ENCODE results near the gene ZDHHC19.
A peak's percentile ranks its signal among the peaks of the same experiment; 100 is the strongest.
"Not testable (repeated sequence)": the region's sequence is repeated elsewhere in the genome, so short reads cannot be mapped to it uniquely, and the experiment has no call there.

ZDHHC19 gene

GRCh38 chr3:196207159-196207832, 3.9 kb downstream of the ZDHHC19 start:
- H3K4me1 ChIP-seq (ENCODE audit: control insufficient read depth, insufficient read depth, low read length), result no peaks in the 10 kb centered on the region
- peak overlapping the region; percentile 0 for H3K4me3 ChIP-seq (ENCODE audit: low read length)
- no peaks in the 10 kb centered on the region for H3K27me3 ChIP-seq (ENCODE audit: control insufficient read depth, insufficient read depth, low read length)
- no peaks in the 10 kb centered on the region for H3K36me3 ChIP-seq (ENCODE audit: control insufficient read depth, insufficient read depth, low read length)
- H3K27ac ChIP-seq (ENCODE audit: low read depth, low read length), result no peak overlapping the region
- no peak overlapping the region for H3K9ac ChIP-seq (ENCODE audit: low read length)

GRCh38 chr3:196205442-196206205, 5.6 kb downstream of the ZDHHC19 start:
- not testable (repeated sequence) for H3K4me3 ChIP-seq (ENCODE audit: low read length); H3K27ac ChIP-seq (ENCODE audit: low read depth, low read length); H3K9ac ChIP-seq (ENCODE audit: low read length); H3K4me1 ChIP-seq (ENCODE audit: control insufficient read depth, insufficient read depth, low read length); H3K36me3 ChIP-seq (ENCODE audit: control insufficient read depth, insufficient read depth, low read length); H3K27me3 ChIP-seq (ENCODE audit: control insufficient read depth, insufficient read depth, low read length)

DNA sequence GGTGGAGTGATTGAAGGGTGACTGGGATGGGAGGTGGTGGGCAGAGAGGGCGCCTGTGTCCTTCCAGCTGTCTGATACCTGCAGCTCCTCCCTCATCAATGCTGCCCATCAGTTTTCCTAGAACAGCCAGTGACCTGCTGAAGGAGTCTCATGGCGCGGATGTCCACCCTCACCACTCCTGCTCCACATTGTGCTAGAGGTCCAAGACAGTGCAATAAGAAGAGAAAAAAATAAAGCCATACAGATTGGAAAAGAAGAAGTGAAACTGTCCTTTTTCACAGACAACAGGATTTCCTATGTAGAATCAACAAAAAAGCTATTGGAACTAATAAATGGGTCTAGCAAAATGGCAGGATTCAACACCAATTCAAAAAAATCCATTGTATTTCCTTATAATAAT, 7.4 kb downstream of the ZDHHC19 start:
- H3K4me3 ChIP-seq (ENCODE audit: low read length), result no peak overlapping the region
- no peaks in the 10 kb centered on the region for H3K36me3 ChIP-seq (ENCODE audit: control insufficient read depth, insufficient read depth, low read length)
- no peaks in the 10 kb centered on the region for H3K27me3 ChIP-seq (ENCODE audit: control insufficient read depth, insufficient read depth, low read length)
- no peak overlapping the region for H3K27ac ChIP-seq (ENCODE audit: low read depth, low read length)
- H3K4me1 ChIP-seq (ENCODE audit: control insufficient read depth, insufficient read depth, low read length), result no peaks in the 10 kb centered on the region
- no peak overlapping the region for H3K9ac ChIP-seq (ENCODE audit: low read length)

DNA sequence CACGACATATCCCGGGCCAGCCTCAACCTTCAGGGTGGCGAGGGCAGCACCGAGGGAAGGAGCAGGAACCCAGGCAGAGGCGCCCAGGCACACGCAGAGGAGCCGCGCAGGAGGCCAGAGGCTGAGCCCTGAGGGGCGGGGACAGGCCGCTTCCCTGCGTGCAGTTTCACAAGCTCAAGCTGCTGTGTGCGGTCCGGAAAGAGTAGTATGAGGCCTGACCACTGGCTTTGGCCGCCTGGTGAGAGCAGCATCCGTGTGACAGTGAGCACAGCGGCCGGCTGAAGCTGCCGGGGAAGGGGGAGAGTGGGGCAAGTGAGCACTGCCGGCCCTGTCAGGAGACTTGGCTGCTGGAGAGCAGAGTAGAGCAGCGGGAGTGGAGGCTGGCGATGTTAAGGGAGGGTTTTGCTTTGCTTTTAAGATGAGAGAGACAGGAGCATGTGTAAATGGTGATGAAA, 8.7 kb downstream of the ZDHHC19 start:
- H3K4me3 ChIP-seq (ENCODE audit: low read length), result peak overlapping the region; percentile 32
- H3K27me3 ChIP-seq (ENCODE audit: control insufficient read depth, insufficient read depth, low read length), result no peaks in the 10 kb centered on the region
- no peak overlapping the region for H3K9ac ChIP-seq (ENCODE audit: low read length)
- no peaks in the 10 kb centered on the region for H3K4me1 ChIP-seq (ENCODE audit: control insufficient read depth, insufficient read depth, low read length)
- no peak overlapping the region for H3K27ac ChIP-seq (ENCODE audit: low read depth, low read length)
- no peaks in the 10 kb centered on the region for H3K36me3 ChIP-seq (ENCODE audit: control insufficient read depth, insufficient read depth, low read length)

- Histone ChIP-seq H3K4me3 (ENCODE audit: low read length) (no peak overlapping the region), H3K9ac (ENCODE audit: low read length) (no peak overlapping the region), H3K27ac (ENCODE audit: low read depth, low read length) (no peak overlapping the region), H3K27me3 (ENCODE audit: control insufficient read depth, insufficient read depth, low read length) (no peaks in the 10 kb centered on the region), H3K4me1 (ENCODE audit: control insufficient read depth, insufficient read depth, low read length) (no peaks in the 10 kb centered on the region), H3K36me3 (ENCODE audit: control insufficient read depth, insufficient read depth, low read length) (no peaks in the 10 kb centered on the region)
Observed at GRCh38 chr3:196198771-196199753, 12.1 kb downstream of the ZDHHC19 start.

DNA sequence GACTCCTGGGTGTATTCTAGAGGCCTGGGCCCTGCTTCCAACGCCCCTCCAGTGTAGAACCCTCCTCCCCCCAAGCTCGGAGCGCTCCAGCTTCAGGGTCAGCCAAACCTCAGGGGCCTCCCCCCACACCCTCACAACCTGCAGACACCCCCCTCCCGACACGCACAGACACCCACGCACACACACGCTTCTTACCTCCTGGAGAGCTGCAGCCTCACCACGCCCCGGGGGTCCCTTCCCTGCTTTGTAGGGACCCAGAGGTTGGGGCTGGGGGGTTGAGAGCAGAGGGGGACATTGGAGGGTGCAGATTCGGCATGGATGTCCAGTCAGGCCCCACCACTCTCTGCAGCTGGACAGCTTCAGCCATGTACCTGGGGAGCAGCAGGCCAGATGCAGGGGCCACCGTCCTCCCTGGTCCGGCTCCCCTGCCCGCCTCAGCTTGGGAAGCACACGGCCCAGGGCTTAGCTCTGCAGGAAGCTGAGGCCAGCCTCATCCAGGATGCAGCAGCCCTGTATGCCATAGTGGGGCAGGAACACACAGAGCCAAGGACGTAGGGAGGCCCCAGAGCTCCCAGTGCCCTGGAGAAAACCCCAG, 13.0 kb downstream of the ZDHHC19 start:
- Histone ChIP-seq H3K9ac (ENCODE audit: low read length) (no peak overlapping the region), H3K4me1 (ENCODE audit: control insufficient read depth, insufficient read depth, low read length) (no peaks in the 10 kb centered on the region), H3K4me3 (ENCODE audit: low read length) (no peak overlapping the region), H3K27ac (ENCODE audit: low read depth, low read length) (no peak overlapping the region), H3K27me3 (ENCODE audit: control insufficient read depth, insufficient read depth, low read length) (no peaks in the 10 kb centered on the region), H3K36me3 (ENCODE audit: control insufficient read depth, insufficient read depth, low read length) (no peaks in the 10 kb centered on the region)

DNA sequence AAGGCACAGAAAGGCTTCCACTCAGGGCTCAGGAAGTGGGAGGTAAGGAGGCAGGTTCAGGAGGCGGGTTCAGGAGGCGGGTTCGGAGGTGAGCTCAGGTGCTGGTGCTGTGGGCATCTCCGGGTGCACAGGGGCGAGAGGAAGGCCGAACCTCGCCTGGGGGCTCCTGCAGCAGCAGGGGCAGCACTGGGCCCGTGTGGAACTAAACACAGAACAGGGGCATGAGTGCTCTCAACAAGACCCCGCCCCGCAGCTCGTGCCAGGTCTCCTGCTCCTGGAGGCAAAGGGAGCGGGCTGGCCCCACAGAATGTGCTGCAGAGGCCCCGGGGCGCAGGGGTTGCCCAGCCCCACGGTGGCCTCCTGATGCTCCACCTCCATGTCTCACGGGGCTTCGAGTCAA, 13.7 kb downstream of the ZDHHC19 start:
- Histone ChIP-seq H3K36me3 (ENCODE audit: control insufficient read depth, insufficient read depth, low read length) (no peaks in the 10 kb centered on the region), H3K4me1 (ENCODE audit: control insufficient read depth, insufficient read depth, low read length) (no peaks in the 10 kb centered on the region)

DNA sequence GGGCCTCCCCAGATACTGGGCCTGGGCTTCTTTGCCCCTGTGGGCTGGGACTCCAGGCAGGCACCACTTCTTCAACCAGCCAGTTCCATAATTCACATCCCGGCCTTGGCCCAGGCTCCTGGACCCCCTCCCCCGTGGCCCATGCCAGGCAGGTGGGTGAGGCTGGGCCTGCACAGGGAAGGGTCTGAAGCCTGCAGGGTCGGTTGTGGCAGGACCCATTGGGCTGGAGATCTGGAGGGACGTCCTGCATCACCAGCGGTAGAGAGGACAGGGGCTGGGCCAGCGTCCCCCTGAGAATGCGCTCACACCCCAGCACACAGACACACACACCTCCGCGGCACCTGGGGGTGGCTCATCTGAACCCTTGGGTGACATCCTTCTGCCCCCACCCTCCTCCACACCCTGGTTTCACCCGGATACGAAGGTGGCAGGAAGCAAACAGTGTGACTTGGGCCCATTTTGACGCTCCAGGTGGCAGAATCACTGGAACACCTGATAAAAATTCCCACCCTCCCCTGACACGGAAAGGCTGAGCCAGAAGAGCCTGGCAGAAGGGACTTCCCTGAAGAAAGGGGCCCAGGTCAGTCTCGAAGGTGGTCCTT, 15.4 kb downstream of the ZDHHC19 start:
- Histone ChIP-seq H3K9ac (ENCODE audit: low read length) (no peak overlapping the region), H3K27ac (ENCODE audit: low read depth, low read length) (no peak overlapping the region), H3K27me3 (ENCODE audit: control insufficient read depth, insufficient read depth, low read length) (no peaks in the 10 kb centered on the region), H3K4me1 (ENCODE audit: control insufficient read depth, insufficient read depth, low read length) (no peaks in the 10 kb centered on the region), H3K36me3 (ENCODE audit: control insufficient read depth, insufficient read depth, low read length) (no peaks in the 10 kb centered on the region), H3K4me3 (ENCODE audit: low read length) (no peak overlapping the region)

More for the DNA sequence above, 13.7 kb downstream of the ZDHHC19 start:
- no peak overlapping the region for H3K9ac ChIP-seq (ENCODE audit: low read length)
- H3K4me3 ChIP-seq (ENCODE audit: low read length), result no peak overlapping the region
- no peaks in the 10 kb centered on the region for H3K27me3 ChIP-seq (ENCODE audit: control insufficient read depth, insufficient read depth, low read length)
- no peak overlapping the region for H3K27ac ChIP-seq (ENCODE audit: low read depth, low read length)

- Histone ChIP-seq H3K36me3 (ENCODE audit: control insufficient read depth, insufficient read depth, low read length) (no peaks in the 10 kb centered on the region), H3K27me3 (ENCODE audit: control insufficient read depth, insufficient read depth, low read length) (no peaks in the 10 kb centered on the region), H3K4me3 (ENCODE audit: low read length) (peak overlapping the region; percentile 7), H3K27ac (ENCODE audit: low read depth, low read length) (no peak overlapping the region), H3K4me1 (ENCODE audit: control insufficient read depth, insufficient read depth, low read length) (no peaks in the 10 kb centered on the region), H3K9ac (ENCODE audit: low read length) (no peak overlapping the region)
Observed at GRCh38 chr3:196194542-196194915, 16.7 kb downstream of the ZDHHC19 start.

- H3K4me1 ChIP-seq (ENCODE audit: control insufficient read depth, insufficient read depth, low read length), result no peaks in the 10 kb centered on the region
- H3K36me3 ChIP-seq (ENCODE audit: control insufficient read depth, insufficient read depth, low read length), result no peaks in the 10 kb centered on the region
- H3K4me3 ChIP-seq (ENCODE audit: low read length), result no peak overlapping the region
- H3K9ac ChIP-seq (ENCODE audit: low read length), result no peak overlapping the region
- no peaks in the 10 kb centered on the region for H3K27me3 ChIP-seq (ENCODE audit: control insufficient read depth, insufficient read depth, low read length)
- H3K27ac ChIP-seq (ENCODE audit: low read depth, low read length), result no peak overlapping the region
Observed at GRCh38 chr3:196193736-196194541, 17.3 kb downstream of the ZDHHC19 start.

GRCh38 chr3:196193133-196193735, 18.0 kb downstream of the ZDHHC19 start:
- Histone ChIP-seq H3K4me3 (ENCODE audit: low read length) (no peak overlapping the region), H3K9ac (ENCODE audit: low read length) (no peak overlapping the region), H3K4me1 (ENCODE audit: control insufficient read depth, insufficient read depth, low read length) (no peaks in the 10 kb centered on the region), H3K27me3 (ENCODE audit: control insufficient read depth, insufficient read depth, low read length) (no peaks in the 10 kb centered on the region), H3K27ac (ENCODE audit: low read depth, low read length) (no peak overlapping the region), H3K36me3 (ENCODE audit: control insufficient read depth, insufficient read depth, low read length) (no peaks in the 10 kb centered on the region)
